GM21381 (cell line): ENCODE data around the gene SEMA3B.
A peak's percentile ranks its signal among the peaks of the same experiment; 100 is the strongest.
"Not testable (repeated sequence)": the region's sequence is repeated elsewhere in the genome, so short reads cannot be mapped to it uniquely, and the experiment has no call there.

Experiments
- ATAC-seq: cut with Tn5 transposase; IDR thresholded peaks from one replicate; pipeline ENCODE4 v1.9.1; 2021; ENCODE audit warnings: mild to moderate bottlenecking, moderate library complexity; ENCODE audit not compliant: unreplicated experiment

The SEMA3B gene

DNA sequence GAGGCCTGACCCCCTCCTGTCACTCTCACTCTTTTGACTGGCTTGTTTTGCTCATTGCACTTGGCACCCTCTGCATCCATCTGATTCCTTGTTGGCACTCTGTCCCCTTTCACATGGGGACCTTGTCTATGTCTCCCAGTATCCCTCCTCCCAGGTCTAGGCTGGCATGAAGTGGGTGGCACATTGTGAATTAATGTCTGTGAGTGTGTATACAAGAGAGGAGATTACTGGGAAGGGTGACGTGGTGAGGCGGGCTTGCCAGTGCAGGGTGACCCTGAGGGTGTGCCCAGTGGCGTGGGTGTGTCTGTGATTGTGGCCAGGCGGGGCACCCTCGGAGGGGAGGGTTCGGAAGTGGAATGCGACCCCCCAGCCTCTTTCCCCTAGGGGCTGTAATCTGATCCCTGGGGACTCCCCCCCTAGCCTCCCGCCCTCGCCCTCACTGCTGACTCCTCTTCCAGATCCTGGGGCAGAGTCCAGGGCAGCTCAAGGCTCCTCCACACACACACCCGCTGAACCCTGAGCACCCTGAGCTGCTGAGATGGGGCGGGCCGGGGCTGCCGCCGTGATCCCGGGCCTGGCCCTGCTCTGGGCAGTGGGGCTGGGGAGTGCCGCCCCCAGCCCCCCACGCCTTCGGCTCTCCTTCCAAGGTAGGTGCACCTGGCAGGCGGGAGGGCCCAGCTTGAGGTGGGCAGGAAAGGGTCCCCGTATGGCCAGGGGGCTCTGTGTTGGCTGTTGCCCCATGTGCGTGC is at the start of gene SEMA3B:
TSS of gene SEMA3B (plus strand) at position 445 of the 749 bp plus-strand sequence. CDS start at position 539, 94 bp downstream.
- no peak for ATAC-seq

- ATAC-seq, result no peak
Measured at GRCh38 chr3:50219285-50219684, 49.7 kb upstream of the SEMA3B start.

- ATAC-seq, result no peak
Measured at GRCh38 chr3:50220109-50220508, 48.8 kb upstream of the SEMA3B start.

- ATAC-seq, result no peak
Measured at GRCh38 chr3:50221051-50221410, 47.9 kb upstream of the SEMA3B start.

DNA sequence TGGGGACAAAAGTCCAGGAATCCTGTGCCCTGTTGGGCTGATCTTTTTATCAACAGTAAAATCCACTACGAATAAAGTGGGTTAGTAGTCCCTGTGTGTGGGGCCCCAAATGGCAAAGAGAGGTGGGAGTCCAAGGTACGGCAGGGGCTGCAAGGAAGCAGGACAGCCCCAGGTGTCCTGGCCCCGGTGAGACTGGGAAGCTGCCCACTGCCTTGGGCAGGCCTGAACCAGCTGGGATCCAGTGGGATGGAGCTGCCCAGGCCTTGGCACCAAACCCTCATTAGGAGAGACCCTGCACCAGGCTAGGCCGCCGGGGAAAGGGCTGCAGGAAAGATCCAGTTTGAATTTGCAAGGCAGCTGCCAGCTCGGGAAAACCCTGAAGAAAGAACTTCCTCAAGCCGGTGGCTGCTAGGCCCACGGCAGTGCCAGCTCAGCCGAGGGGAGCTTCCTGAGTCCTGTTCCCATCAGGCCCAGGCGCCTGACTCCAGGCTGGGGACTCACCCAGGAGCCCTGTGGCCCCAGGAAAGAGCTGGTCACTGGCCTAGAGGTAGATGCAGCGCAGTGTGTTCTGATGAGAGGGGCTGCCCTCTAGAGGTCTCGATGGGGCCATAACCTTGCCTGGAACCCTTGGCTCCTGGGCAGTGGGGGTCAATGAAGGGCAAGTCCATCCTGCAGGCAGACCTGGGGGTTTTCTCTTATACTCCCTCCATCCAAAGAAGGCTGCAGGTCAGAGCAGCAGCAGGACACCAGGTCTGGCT is 47.4 kb upstream of the SEMA3B start:
- no peak for ATAC-seq

- no peak for ATAC-seq
Measured at GRCh38 chr3:50222169-50222528, 46.8 kb upstream of the SEMA3B start.

DNA sequence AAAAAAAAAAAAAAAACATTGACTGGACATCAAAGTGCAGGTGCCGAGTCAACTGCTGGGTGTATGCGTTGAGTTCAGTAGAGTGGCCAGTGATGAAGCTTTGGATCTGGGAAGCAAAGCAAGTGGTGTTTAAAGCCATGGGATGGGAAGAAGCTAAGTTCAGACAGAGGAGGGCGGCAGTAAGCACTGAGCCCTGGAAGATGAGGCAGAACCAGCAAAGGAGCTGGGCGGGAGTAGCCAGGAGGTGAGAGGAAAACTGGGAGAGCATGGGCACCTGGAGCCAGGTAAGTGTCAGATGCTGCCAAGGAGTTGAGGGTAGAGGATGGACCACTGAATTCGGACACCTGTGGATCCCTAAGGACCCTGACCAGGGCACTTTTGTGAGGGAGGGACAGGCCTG is 44.3 kb upstream of the SEMA3B start:
- ATAC-seq, result no peak

- ATAC-seq, result no peak
Measured at GRCh38 chr3:50226888-50227389, 42.0 kb upstream of the SEMA3B start.

- ATAC-seq, result peak; percentile 86
Measured at GRCh38 chr3:50227390-50228183, 41.4 kb upstream of the SEMA3B start.

GRCh38 chr3:50228184-50228763 is 40.7 kb upstream of the SEMA3B start:
- not testable (repeated sequence) for ATAC-seq

GRCh38 chr3:50229490-50229889 is 39.5 kb upstream of the SEMA3B start:
- ATAC-seq, result no peak

DNA sequence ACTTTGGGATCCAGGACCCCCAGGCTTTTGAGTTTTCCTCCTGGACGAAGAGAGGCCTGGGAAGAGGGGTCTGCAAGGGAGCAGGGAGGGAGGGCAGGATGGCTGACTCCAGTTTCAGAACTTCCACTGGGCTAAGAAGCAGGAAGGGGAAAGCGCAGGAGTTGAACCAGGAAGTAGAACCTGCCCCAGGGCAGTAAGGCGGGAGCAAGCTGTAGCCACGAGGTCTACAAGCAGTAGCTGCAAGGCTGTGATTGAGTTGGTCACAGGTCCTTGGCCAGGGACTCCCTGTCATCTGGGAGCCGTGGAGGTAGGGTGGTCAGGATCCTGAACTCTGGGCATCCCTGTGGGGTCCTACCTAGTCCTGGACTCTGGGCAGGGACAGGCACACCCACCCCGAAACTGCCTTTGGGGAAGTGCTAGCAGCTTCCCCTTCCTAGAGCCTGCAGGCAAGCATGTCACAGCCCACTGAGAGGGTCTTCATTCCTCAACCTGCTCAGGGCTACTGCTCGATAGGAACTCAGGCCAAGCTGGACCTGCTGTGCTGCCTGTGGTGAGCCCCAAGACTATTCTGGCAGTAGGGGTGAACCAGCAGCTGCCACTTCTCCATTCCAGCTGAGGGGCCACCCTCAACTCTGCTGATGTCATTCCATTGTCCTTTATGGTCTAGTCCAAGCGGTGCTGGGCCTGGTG is 38.7 kb upstream of the SEMA3B start:
- no peak for ATAC-seq

GRCh38 chr3:50230794-50231125 is 38.2 kb upstream of the SEMA3B start:
- ATAC-seq, result no peak

DNA sequence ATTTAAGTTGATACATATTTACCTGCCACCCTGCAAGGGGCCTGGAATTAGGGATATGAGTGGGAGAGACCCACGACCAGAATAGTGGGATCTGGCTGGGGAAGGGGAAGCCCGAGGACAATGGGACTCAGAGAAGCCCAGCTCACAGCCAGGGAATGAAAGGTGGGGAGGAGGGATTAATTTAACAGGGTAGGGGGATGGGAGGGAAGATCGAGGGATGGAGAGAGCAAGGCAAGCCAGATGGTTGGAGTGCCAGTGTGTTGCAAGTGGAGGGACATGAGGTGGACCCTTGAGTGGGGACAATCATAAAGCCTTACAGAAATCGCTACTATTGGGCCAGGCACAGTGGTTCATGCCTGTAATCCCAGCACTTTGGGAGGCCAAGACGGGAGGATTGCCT is 37.4 kb upstream of the SEMA3B start:
- no peak for ATAC-seq

GRCh38 chr3:50232303-50232702 is 36.6 kb upstream of the SEMA3B start:
- ATAC-seq, result no peak

DNA sequence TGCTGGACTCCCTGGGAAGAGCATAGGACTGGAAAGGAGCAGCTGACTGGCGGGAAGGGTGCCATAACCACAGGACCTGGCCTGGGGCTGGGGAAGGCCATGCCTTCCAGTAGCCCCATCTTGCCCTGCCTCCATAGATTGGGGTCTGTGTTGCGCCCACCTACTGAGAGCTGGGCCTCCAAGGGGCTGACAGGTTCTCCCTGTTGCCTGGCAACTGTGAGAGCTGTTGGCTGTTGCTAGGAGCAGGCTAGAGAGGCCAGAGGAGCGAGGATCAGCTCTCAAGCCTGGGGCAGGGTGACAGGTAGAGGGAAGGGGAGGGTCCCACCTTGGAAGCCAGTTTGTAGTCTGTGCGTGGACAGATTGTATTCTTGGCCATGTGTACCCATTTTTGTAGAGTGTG is 35.8 kb upstream of the SEMA3B start:
- ATAC-seq, result no peak

GRCh38 chr3:50235716-50236483 is 33.0 kb upstream of the SEMA3B start, which contains the start of gene GNAI2:
Gene GNAI2, plus strand, starts transcription at chr3:50236204. Its CDS starts 132 bp downstream, at chr3:50236336.
- ATAC-seq, result peak; percentile 90

DNA sequence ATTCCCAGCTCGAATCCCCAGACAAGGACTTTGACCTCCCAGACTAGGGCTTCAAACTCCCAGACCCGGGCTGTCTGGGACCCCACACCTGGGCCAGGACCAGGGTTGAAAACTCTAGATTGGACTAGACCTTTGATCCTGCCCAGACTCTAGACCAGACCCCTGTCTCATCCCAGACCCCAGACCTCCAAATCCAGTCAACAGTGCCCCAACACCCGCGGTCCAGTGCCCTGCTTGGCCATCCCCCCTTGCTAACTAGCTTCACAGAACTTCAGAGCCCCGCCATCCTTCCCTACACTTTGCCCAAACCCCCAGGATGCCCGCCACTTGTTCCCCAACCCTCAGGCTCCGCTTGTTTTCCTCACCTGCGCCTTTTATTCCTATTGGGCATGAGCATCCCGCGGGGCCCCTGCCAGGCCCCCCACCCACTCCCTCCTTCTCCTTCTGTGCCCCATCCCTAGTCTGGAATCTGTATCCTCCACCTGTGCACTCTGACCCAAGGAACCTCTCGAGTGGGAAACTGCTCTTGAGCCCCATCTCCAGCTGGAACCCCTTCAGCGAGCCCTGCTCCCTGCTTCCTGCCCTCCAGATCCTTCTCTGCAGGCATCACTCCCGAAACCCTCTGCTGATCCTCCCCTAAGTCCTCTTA is 32.3 kb upstream of the SEMA3B start:
- ATAC-seq, result no peak

DNA sequence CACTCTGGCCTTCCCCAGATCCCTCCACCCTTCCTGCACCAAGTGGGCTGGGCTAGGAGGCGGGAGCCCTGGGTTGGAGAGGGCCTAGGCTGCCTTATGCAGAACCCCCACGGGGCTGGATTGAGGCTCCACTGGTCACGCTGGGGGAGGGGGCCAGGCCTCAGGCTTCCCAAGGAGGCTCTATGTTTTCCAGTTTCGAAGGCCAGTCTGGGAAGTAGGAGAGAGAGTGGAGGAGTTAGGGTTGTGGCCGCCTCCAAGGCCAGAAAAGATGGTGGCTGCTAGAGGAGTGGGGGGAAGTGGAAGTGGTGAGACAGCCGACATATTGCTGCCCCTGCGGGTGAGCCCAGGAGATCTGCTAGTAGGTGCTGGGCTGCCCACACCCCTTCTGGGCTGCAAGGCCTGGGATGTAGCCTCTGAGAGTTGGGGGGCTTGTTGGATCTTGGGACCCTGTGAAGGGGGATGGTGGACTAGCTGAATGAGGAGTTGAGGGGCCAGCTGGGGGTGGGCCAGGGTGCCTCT is 31.8 kb upstream of the SEMA3B start:
- no peak for ATAC-seq
